GM19455 (cell line): Measurements from ENCODE around the gene PYGB.
A peak's percentile ranks its signal among the peaks of the same experiment; 100 is the strongest.

ENCODE experiments used
- ATAC-seq: cut with Tn5 transposase; IDR thresholded peaks from one replicate; pipeline ENCODE4 v1.9.1; 2021; ENCODE audit not compliant: unreplicated experiment

PYGB gene

GRCh38 chr20:25293910-25294458 is 46.1 kb downstream of the PYGB start:
- ATAC-seq: no peak

DNA sequence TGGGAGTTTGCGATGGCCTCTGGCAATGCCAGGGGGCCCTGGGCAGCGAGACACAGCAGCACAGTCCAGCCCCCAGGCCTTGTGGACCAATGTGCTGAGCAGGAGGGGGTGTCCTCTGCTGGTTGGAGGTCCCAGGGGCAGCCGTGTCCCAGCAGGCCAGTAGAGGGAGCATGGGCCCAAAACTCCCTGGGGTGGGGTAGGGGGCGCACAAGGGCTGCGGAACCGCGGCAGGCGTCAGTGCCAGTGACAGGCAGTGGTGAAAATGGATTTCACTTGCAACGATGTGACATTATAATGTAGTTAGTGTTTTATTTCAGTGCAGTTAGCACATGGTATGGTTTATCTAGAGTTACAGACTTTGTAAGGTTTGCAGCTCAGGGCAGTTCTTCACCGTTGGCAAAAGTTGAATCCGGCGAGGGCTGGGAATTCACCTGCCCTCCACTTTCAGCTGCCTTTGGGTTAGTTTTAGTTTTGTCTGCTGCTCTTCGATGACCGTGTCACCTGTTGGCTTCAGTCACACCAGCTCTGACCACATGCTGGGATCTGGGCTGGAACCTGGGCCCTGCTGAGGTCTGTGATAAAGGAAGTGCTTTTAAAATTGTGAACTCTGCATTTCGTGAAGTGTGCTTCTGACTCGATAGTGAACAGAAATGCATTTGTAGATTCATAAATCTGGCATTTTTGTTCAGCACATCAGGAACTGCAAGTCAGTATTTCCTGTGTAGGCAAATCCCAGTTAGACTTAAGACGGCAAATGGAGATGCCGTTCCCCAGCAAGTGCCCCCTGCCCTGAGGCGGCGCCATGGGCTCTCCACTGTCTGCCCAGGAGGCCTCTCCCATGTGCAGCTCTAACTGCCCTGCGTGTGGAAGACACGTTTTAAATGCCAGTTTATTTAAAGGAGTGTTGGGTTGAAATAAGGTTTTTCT is 46.8 kb downstream of the PYGB start:
- peak; percentile 30 for ATAC-seq

- ATAC-seq: no peak
Measured at GRCh38 chr20:25295386-25296093, 47.7 kb downstream of the PYGB start.

DNA sequence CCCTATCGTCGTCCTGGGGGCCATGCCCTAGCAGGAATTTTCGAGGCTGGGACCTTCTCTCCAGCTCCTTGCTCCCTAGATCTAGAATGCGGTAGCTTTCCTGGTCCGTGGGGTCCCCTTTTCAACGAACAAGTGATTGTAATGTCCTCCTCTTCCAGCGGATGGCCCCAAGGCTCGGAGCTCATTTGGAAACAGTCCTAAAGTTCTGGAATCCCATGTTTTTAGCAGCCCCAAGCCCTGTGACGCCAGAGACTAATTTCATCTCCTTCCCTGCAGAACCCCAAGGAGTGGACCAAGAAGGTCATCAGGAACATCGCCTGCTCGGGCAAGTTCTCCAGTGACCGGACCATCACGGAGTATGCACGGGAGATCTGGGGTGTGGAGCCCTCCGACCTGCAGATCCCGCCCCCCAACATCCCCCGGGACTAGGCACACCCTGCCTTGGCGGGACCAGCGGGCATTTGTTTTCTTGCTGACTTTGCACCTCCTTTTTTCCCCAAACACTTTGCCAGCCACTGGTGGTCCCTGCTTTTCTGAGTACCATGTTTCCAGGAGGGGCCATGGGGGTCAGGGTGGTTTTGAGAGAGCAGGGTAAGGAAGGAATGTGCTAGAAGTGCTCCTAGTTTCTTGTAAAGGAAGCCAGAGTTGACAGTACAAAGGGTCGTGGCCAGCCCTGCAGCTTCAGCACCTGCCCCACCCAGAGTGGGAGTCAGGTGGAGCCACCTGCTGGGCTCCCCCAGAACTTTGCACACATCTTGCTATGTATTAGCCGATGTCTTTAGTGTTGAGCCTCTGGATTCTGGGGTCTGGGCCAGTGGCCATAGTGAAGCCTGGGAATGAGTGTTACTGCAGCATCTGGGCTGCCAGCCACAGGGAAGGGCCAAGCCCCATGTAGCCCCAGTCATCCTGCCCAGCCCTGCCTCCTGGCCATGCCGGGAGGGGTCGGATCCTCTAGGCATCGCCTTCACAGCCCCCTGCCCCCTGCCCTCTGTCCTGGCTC is 48.5 kb downstream of the PYGB start:
- ATAC-seq: peak; percentile 13

DNA sequence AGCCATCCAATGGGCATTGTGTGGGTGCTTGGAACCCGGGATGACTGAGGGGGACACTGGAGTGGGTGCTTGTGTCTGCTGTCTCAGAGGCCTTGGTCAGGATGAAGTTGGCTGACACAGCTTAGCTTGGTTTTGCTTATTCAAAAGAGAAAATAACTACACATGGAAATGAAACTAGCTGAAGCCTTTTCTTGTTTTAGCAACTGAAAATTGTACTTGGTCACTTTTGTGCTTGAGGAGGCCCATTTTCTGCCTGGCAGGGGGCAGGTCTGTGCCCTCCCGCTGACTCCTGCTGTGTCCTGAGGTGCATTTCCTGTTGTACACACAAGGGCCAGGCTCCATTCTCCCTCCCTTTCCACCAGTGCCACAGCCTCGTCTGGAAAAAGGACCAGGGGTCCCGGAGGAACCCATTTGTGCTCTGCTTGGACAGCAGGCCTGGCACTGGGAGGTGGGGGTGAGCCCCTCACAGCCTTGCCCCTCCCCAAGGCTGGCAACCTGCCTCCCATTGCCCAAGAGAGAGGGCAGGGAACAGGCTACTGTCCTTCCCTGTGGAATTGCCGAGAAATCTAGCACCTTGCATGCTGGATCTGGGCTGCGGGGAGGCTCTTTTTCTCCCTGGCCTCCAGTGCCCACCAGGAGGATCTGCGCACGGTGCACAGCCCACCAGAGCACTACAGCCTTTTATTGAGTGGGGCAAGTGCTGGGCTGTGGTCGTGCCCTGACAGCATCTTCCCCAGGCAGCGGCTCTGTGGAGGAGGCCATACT is 49.4 kb downstream of the PYGB start:
- ATAC-seq: peak; percentile 55

GRCh38 chr20:25299806-25300205 is 51.9 kb downstream of the PYGB start:
- ATAC-seq: no peak

GRCh38 chr20:25300496-25301170 is 52.7 kb downstream of the PYGB start:
- ATAC-seq: no peak

- ATAC-seq: no peak
Measured at GRCh38 chr20:25301357-25301920, 53.6 kb downstream of the PYGB start.

DNA sequence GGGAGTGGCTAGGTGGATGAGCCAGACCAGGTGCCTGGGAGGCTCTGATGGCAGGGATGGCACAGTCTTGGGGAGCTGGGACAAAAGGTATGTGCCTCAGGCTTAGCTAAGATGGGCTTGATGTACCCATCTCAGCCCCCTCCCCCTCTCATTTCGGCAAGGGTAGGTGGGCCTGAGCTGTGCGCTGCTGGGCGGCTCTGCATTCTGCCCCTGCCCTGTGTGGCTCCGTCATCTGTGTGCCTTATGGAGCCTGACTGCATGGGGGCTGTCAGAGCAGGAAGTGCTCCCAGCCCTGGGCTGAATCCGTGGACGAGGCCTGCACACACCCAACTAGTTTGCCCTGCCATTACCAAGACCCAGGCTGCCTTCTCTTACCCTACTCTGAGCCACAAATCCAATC is 54.7 kb downstream of the PYGB start:
- no peak for ATAC-seq

DNA sequence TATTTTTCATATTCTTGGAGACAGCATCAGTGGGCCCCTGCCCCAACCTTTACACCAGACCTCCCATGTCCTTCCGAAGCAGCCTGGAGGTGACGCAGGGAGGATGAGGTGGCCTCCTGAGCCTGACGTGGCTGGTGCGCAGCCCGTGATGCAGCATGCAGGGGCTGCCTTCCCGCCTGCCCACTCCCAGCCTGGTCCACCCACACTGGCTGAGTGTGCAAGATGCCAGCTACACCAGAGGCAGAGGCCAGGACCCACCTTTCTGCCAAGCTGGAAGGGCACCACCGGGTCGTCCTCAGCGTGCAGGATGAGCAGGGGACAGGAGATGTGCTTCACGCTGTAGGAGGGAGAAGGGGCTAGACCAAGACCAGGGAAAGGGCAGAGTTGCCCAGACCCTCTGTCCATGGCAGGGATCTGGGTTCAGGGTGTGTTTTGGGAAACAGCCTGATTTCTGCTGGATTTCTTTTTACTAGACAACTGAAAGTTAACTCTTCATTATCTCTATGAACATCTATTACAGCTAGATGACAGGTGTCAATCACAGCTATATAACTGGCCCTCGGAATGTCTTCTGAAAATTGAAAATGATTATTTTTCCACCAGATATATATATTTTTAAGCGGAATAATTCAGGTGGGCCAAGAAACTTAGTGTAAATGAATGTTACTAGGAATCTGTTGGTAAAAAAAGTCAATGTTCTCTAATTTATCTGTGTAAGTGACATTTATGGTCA is 55.6 kb downstream of the PYGB start:
- no peak for ATAC-seq

GRCh38 chr20:25304025-25304549 is 56.2 kb downstream of the PYGB start:
- ATAC-seq: no peak

GRCh38 chr20:25306991-25307903 is 59.4 kb downstream of the PYGB start:
- no peak for ATAC-seq

DNA sequence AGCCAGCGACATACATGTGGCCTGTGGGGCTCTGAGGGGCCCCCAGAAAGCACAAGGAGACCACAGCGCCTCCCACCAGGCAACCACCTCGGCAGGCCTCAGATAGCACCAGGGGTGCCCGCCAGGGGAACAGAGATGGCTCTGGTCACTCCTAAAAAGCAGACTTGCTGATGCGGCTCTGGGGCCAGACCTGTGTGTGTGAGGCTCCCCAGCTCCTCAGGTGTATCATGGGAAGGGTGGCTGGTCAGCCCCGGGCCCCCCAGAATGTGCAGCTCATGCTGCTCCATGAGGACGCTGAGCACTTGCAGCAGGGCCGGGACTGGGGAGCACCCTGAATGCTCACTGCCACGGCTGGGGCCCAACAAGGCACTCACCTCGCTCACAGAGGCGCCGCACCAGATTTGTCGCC is 60.2 kb downstream of the PYGB start:
- no peak for ATAC-seq

- no peak for ATAC-seq
Measured at GRCh38 chr20:25308671-25309394, 60.9 kb downstream of the PYGB start.

- ATAC-seq: no peak
Measured at GRCh38 chr20:25309395-25310267, 61.7 kb downstream of the PYGB start.
